Measurements from ENCODE around the gene PPP1R12B.
"Not testable (repeated sequence)": the region's sequence is repeated elsewhere in the genome, so short reads cannot be mapped to it uniquely, and the experiment has no call there.

DNA sequence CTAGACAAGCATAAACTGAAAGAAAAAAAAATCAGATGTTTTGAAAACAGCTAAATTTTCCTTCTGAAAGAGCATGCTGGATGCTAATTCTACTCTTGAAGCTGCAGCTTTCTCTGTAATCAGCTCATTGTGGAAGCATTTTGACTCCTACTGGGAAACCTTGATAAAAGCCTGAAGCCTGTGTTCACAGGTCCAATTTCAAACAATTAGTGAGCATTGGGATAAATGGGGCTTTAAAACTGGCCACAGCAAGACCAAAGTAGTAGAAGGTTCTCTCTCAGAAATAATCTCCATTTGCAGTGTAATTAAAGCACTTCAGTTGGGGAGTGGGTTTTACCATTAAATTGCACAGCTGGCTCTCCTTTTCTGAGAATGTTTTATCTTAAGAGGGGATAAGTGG is 110.2 kb downstream of the PPP1R12B start:
- TF ChIP-seq, protein P1, sequence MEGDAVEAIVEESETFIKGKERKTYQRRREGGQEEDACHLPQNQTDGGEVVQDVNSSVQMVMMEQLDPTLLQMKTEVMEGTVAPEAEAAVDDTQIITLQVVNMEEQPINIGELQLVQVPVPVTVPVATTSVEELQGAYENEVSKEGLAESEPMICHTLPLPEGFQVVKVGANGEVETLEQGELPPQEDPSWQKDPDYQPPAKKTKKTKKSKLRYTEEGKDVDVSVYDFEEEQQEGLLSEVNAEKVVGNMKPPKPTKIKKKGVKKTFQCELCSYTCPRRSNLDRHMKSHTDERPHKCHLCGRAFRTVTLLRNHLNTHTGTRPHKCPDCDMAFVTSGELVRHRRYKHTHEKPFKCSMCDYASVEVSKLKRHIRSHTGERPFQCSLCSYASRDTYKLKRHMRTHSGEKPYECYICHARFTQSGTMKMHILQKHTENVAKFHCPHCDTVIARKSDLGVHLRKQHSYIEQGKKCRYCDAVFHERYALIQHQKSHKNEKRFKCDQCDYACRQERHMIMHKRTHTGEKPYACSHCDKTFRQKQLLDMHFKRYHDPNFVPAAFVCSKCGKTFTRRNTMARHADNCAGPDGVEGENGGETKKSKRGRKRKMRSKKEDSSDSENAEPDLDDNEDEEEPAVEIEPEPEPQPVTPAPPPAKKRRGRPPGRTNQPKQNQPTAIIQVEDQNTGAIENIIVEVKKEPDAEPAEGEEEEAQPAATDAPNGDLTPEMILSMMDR (IDR thresholded peaks at IDR 0.05) = not testable (repeated sequence)
- not testable (repeated sequence) for TF ChIP-seq POLR2A (IDR thresholded peaks at IDR 0.05)

All from uterus (tissue), 2 donors.